Lung (tissue), 12 donors: ENCODE results near the gene KLK8. TPM values are rescaled to one million over a fixed set of nuclear protein-coding genes. Genes with fewer than 3 reads are reported as not detected.

Experiments
- ATAC-seq: fragments of 200-7000 bp; cut with Tn5 transposase; one replicate; pipeline ENCODE4 v1.9.1; 2020; ENCODE audit warnings: moderate number of reproducible peaks; ENCODE audit not compliant: insufficient read depth, low FRiP score
- DNase-seq, 3 donors: peaks; one replicate each; pipeline ENCODE4 v3.0.0-alpha.2; 2013 to 2017
- H3K27ac ChIP-seq, 2 donors: one replicate each; pipeline ENCODE4 v1.5.1; 2013; ENCODE audit warnings: mild to moderate bottlenecking in 2 of 2, moderate library complexity in 2 of 2, control low read depth in 1 of 2, inconsistent platforms in 1 of 2, low read depth in 1 of 2, low read length in 1 of 2
- H3K27me3 ChIP-seq, 3 donors: one replicate each; pipeline ENCODE4 v1.5.1; 2013; ENCODE audit warnings: low read length in 2 of 3; ENCODE audit not compliant: control insufficient read depth in 3 of 3, insufficient read depth in 3 of 3
- H3K36me3 ChIP-seq, 4 donors: one replicate each; pipeline ENCODE4 v1.5.1; 2013; ENCODE audit warnings: low read length in 4 of 4, mild to moderate bottlenecking in 1 of 4, moderate library complexity in 1 of 4; ENCODE audit not compliant: control insufficient read depth in 4 of 4, insufficient read depth in 4 of 4
- H3K4me1 ChIP-seq, 5 donors: one replicate each; pipeline ENCODE4 v1.5.1; 2013; ENCODE audit warnings: low read length in 5 of 5, mild to moderate bottlenecking in 2 of 5, moderate library complexity in 1 of 5; ENCODE audit not compliant: control insufficient read depth in 5 of 5, insufficient read depth in 5 of 5
- H3K4me3 ChIP-seq: one replicate; pipeline ENCODE4 v1.5.1; 2013; ENCODE audit warnings: mild to moderate bottlenecking, control low read depth, moderate library complexity
- H3K9ac ChIP-seq, 2 donors: one replicate each; pipeline ENCODE4 v1.5.1; 2013; ENCODE audit warnings: low read length in 2 of 2, control low read depth in 1 of 2; ENCODE audit not compliant: insufficient read depth in 1 of 2
- H3K9me3 ChIP-seq, 4 donors: one replicate each; pipeline ENCODE4 v1.5.1; 2013; ENCODE audit warnings: low read length in 3 of 4, mild to moderate bottlenecking in 1 of 4, moderate library complexity in 1 of 4; ENCODE audit not compliant: control insufficient read depth in 4 of 4, insufficient read depth in 3 of 4
- WGBS, 2 donors: extraction: QIAGEN DNeasy Blood & Tissue Kit; methylation state at CpG; one replicate each; pipeline ENCODE4 v1.1.7; 2013; 5-methylcytosine and 5-hydroxymethylcytosine counted together
- polyA plus RNA-seq, 2 donors: library from polyadenylated mRNA; stranded (reverse); fragments of 200-250 nt; gene quantifications; one replicate each; pipeline ENCODE4 v1.2.1, GENCODE V29; 2013
- total RNA-seq, 2 donors: library from RNA; depleted of rRNA in 1 of 2; stranded (reverse); fragments of >200 nt in 1 of 2; gene quantifications; one replicate each; pipeline ENCODE4 v1.2.1, GENCODE V29; 2014 to 2021
- TF ChIP-seq, protein P1 (sequence below): IDR thresholded peaks from 2 replicates; pipeline ENCODE4 v1.5.1; 2012; ENCODE audit warnings: mild to moderate bottlenecking; ENCODE audit errors: control extremely low read depth, extremely low read depth
- donor health status: control.
- donor health status: control.
- donor health status: Bipolar disorder and iron deficiency.
- donor health status: healthy.
- donor health status: DM: yes; HTN: yes; CAD: no.

KLK8 gene
- total and polyA plus RNA-seq, 4 donors = 0.39 to 0.74 TPM; not detected in 2

DNA sequence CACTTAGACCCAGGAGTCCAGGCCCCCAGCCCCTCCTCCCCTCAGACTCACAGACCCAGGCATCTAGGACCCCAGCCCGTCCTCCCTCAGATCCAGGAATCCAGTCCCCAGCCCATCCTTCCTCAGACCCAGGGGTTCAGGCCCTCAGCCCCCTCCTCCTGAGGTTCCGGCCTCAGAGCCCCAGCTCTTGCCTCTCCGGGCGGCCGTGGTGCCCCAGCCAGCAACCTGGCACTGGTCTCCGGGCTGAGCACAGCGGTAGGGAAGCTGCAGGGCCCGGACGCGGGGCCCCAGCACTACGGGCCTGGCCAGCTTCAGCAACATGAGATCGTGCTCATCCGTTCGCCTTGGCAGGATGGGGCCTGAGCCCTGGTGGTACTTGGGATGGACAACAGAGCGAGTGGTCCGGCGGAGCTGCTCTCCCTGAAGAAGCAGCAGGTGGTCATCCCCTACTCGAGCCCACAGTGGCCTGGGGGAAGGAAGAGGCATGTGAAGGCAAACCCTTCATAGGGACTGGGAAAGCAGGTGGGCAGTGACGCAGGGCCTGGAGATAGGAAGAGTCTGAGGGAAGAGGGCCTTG, 14.4 kb upstream of the KLK8 start:
- no peak overlapping the region for H3K9ac ChIP-seq
- H3K9me3 ChIP-seq = peaks cover 0 to 3% (median 0%) of the 10 kb centered on the region in 4 donors
- TF ChIP-seq, protein P1, sequence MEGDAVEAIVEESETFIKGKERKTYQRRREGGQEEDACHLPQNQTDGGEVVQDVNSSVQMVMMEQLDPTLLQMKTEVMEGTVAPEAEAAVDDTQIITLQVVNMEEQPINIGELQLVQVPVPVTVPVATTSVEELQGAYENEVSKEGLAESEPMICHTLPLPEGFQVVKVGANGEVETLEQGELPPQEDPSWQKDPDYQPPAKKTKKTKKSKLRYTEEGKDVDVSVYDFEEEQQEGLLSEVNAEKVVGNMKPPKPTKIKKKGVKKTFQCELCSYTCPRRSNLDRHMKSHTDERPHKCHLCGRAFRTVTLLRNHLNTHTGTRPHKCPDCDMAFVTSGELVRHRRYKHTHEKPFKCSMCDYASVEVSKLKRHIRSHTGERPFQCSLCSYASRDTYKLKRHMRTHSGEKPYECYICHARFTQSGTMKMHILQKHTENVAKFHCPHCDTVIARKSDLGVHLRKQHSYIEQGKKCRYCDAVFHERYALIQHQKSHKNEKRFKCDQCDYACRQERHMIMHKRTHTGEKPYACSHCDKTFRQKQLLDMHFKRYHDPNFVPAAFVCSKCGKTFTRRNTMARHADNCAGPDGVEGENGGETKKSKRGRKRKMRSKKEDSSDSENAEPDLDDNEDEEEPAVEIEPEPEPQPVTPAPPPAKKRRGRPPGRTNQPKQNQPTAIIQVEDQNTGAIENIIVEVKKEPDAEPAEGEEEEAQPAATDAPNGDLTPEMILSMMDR = no peak
- no peak overlapping the region for H3K4me3 ChIP-seq
- no peak for DNase-seq
- no peaks in the 10 kb centered on the region for H3K36me3 ChIP-seq
- no peak for ATAC-seq
- H3K27me3 ChIP-seq = peaks cover 2 to 53% (median 32%) of the 10 kb centered on the region in 3 donors
- 87% methylated on average over 18 to 19 of the region's 19 CpGs for WGBS, 2 donors
- H3K27ac ChIP-seq = no peak overlapping the region
- H3K4me1 ChIP-seq = peaks cover 0 to 10% (median 0%) of the 10 kb centered on the region in 5 donors

DNA sequence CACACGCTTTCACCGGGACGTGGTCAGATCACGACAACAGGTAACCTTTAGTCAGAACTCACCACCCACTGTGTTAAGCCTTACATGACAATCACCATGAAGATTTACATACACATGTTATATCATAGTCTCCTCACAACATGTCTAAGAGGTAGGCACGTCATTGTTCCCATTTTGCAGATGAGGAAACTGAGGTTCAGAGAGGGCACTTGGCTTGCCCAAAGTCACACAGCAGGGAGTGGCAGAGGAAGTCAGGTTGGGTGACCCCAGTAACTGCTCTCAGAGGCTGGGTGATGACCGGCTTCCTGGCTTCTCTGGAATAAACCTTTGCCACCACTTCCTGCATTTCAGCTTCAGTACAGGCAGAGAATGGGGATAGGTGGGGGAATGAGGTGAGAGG, 12.8 kb upstream of the KLK8 start:
- H3K4me3 ChIP-seq = no peak overlapping the region
- no peak overlapping the region for H3K9ac ChIP-seq
- no peak overlapping the region for H3K27ac ChIP-seq
- DNase-seq (no peak), ATAC-seq (no peak)
- peaks cover 0 to 8% (median 0%) of the 10 kb centered on the region in 5 donors for H3K4me1 ChIP-seq
- WGBS, 2 donors = 84 to 88% methylated on average over 6 of the region's 6 CpGs
- TF ChIP-seq, protein P1 = no peak
- H3K9me3 ChIP-seq = peaks cover 0 to 3% (median 0%) of the 10 kb centered on the region in 4 donors
- peaks cover 2 to 41% (median 26%) of the 10 kb centered on the region in 3 donors for H3K27me3 ChIP-seq
- H3K36me3 ChIP-seq = no peaks in the 10 kb centered on the region

DNA sequence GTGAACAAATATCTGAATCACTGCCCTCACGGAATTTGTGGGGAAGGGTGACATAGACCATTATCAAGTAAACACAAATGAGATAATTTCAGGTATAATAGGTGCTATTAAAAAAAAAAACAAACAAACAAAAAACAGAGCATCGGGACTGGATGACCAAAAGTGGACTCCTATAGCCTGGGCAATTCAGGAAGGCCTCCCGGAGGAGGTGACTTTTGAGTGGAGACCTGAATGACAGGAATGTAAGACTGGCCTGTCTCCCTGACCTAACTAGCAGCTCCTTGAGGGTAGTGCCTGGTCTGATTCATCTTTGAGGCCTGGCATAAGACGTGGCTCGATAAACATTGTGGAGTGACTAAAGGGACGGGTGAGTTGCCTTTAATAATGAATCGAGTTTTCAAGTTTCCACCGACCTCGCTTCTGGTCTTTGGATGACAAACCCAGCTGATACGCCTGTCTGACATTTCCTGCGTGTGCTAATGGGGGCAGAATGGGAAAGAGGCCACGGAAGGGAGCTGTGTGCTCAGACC, 11.3 kb upstream of the KLK8 start:
- no peak overlapping the region for H3K9ac ChIP-seq
- 65 to 75% methylated on average over 12 of the region's 12 CpGs for WGBS, 2 donors
- ATAC-seq (no peak), DNase-seq (no peak)
- TF ChIP-seq, protein P1 = no peak
- H3K27me3 ChIP-seq = peaks cover 5 to 32% (median 21%) of the 10 kb centered on the region in 3 donors
- no peak overlapping the region for H3K4me3 ChIP-seq
- H3K9me3 ChIP-seq = peaks cover 0 to 6% (median 0%) of the 10 kb centered on the region in 4 donors
- peaks cover 0 to 8% (median 0%) of the 10 kb centered on the region in 5 donors for H3K4me1 ChIP-seq
- no peak overlapping the region for H3K27ac ChIP-seq
- no peaks in the 10 kb centered on the region for H3K36me3 ChIP-seq
